A673 (cell line): ENCODE data around the gene NR1D1.

ENCODE experiments used
- CTCF ChIP-seq: fragments of 300-800, 200-600 bp; sonication (generic); conservative IDR thresholded peaks from 2 replicates; pipeline ENCODE4 v1.5.1; 2017; ENCODE audit warnings: low read depth, mild to moderate bottlenecking, antibody characterized with exemption, low read length, moderate library complexity, mixed read lengths
- EZH2 ChIP-seq: fragments of 200-600 bp; sonication (generic); IDR thresholded peaks from 2 replicates; pipeline ENCODE4 v1.6.1; 2017; ENCODE audit warnings: borderline replicate concordance, low read depth, mild to moderate bottlenecking, mixed read lengths, antibody characterized with exemption, low read length; ENCODE audit not compliant: poor library complexity, severe bottlenecking

- TF ChIP-seq CTCF (no peak), EZH2 (no peak)
Measured at GRCh38 chr17:40065769-40066510, 34.4 kb downstream of the NR1D1 start.
